Measurements from ENCODE around the gene TRIM10. TPM values are rescaled to one million over a fixed set of nuclear protein-coding genes. Genes with fewer than 3 reads are reported as not detected.

The TRIM10 gene, protein sequence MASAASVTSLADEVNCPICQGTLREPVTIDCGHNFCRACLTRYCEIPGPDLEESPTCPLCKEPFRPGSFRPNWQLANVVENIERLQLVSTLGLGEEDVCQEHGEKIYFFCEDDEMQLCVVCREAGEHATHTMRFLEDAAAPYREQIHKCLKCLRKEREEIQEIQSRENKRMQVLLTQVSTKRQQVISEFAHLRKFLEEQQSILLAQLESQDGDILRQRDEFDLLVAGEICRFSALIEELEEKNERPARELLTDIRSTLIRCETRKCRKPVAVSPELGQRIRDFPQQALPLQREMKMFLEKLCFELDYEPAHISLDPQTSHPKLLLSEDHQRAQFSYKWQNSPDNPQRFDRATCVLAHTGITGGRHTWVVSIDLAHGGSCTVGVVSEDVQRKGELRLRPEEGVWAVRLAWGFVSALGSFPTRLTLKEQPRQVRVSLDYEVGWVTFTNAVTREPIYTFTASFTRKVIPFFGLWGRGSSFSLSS
- total RNA-seq (2022; extraction: Qiagen RNA extraction) = not detected in 5 replicates

DNA sequence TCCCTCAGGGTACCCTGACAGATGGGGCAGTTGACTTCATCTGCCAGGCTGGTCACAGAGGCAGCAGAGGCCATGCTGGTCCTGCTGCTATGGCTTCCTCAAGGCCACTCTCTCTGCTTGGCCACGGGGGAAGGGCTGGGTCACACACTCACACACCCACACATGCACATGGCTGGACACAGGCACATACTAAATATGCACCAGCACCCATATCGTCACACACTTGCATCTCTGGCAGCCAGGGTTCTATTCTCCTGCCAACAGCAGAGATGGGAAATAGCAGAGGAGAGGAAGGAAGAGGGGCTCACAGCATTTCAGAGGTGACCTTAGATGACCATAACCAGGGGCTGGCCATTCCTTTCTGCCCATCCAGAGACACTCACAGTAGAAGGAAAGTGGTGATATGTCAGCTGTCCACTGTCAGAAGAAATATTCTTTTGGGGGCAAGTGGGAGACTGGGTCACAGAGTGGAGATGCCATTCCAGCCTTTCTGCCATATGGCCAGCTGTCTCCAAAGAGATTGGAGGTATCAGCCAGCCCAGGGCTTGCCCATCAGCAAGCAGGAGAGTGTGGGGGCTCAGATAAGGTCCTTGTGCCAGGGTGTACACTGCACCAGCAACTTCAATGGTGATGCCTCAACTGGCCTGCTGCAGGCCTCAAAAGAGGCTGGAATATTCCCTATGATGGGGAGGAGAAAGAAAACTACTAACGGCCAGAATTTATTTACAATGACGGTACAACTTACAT, at the start of gene TRIM10:
Gene TRIM10, minus strand, starts transcription at position 427 of the 747 bp plus-strand sequence. Its CDS starts 353 bp downstream, at position 74.

GRCh38 chr6:30163090-30163917, 2.3 kb upstream of the TRIM10 start, which contains the start of gene TRIM15:
TRIM15 (plus strand) TSS chr6:30163546; CDS start chr6:30163685, 139 bp downstream.

DNA sequence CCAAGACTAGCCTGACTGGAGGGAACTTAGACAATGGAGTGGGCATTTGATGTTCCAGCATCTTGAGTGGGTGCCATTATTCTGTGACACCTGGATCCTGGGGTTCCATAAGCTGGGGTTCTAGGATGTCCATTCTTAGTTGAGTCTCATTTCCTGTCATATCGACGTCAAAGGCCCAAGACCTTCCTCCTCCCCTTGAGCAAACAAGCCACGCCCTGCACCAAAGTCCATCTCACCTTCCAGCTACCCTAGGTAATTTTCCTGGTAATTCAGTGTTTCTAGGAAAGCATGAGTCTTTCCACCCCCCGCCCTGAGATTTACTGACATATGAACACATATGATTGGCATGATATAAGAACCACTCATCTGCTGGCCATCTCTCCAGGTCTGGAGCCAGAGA, 25.3 kb downstream of the TRIM10 start, which contains the start of gene TRIM40:
Gene TRIM40, plus strand, starts transcription at position 384 of the 400 bp plus-strand sequence. CDS start 897 bp downstream, outside the sequence.

DNA sequence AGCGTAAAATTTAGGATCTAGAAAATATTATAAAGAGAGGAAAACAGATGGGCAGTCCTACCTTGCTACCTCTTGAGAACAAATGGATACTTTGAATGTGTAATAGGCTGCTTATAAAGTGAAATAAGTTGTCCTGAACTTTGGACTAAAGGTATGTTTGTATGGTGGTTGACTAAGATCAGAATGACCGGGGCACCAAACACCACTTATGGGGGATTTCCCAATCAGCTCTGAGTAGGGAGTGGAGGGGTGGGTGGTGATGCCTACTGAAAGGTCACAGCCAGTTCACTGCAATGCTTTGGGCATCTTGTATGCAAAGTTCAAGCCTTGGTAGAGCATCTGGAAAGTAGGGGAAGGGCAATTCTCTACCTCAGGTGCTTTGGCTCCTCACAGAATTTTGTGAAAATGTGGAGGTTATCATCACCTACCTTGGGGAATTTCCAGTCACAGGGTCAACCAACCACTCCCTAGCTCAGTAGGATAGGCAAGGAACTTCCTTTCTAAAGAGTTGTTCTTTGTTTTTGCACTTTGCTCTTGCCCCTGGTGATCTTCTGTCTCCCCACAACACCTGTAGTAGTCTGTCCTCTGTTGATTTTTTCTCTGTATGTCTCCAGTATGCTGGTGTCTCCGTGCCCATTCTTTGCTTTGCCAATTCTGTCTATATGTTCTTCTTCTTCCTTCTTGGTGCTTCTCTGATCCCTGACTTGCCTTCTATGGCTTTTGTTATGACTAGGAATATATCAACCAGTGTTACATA, 47.8 kb downstream of the TRIM10 start, which contains the start of gene TRIM31:
Gene TRIM31, minus strand, starts transcription at position 88 of the 757 bp plus-strand sequence. CDS start 285 bp downstream, outside the sequence.

Other genes starting within 250 kb of the TRIM10 start
- gene HLA-A, start 218.7 kb downstream of the TRIM10 start, total RNA-seq (2022; extraction: Qiagen RNA extraction) = 118 to 154 TPM (median 140 TPM) in 5 replicates
- gene POLR1H, start 99.9 kb downstream of the TRIM10 start, total RNA-seq (2022; extraction: Qiagen RNA extraction) = 24.7 to 36.7 TPM (median 31.8 TPM) in 5 replicates
- gene PPP1R11, start 94.0 kb downstream of the TRIM10 start, total RNA-seq (2022; extraction: Qiagen RNA extraction) = 40.1 to 41.9 TPM (median 41.3 TPM) in 5 replicates
- gene RNF39, start 85.4 kb downstream of the TRIM10 start, total RNA-seq (2022; extraction: Qiagen RNA extraction) = not detected in 5 replicates
- gene TRIM31, start 48.1 kb downstream of the TRIM10 start, total RNA-seq (2022; extraction: Qiagen RNA extraction) = 0.48 to 1.3 TPM (median 0.82 TPM) in 5 replicates
- not detected in 5 replicates for gene TRIM40, start 25.1 kb downstream of the TRIM10 start, total RNA-seq (2022; extraction: Qiagen RNA extraction)
- gene TRIM15, start 2.3 kb upstream of the TRIM10 start, total RNA-seq (2022; extraction: Qiagen RNA extraction) = not detected in 5 replicates
- gene TRIM26, start 52.2 kb upstream of the TRIM10 start, total RNA-seq (2022; extraction: Qiagen RNA extraction) = 24.5 to 27.3 TPM (median 26.9 TPM) in 5 replicates
- gene TRIM39, start 165.7 kb upstream of the TRIM10 start, total RNA-seq (2022; extraction: Qiagen RNA extraction) = 6.7 to 8.5 TPM (median 7.2 TPM) in 5 replicates
- gene RPP21, start 183.9 kb upstream of the TRIM10 start, total RNA-seq (2022; extraction: Qiagen RNA extraction) = 57.8 to 79.3 TPM (median 66.5 TPM) in 5 replicates

Measured in A549 treated with Mapracorat at 1 μM for 4 hours (cell line).